HG02970 (cell line): Measurements from ENCODE around the gene LTA4H.

Experiments
- ATAC-seq: cut with Tn5 transposase; IDR thresholded peaks from one replicate; pipeline ENCODE4 v1.9.1; 2021; ENCODE audit warnings: mild to moderate bottlenecking, moderate library complexity, moderate number of reproducible peaks; ENCODE audit not compliant: unreplicated experiment, low FRiP score

LTA4H gene

DNA sequence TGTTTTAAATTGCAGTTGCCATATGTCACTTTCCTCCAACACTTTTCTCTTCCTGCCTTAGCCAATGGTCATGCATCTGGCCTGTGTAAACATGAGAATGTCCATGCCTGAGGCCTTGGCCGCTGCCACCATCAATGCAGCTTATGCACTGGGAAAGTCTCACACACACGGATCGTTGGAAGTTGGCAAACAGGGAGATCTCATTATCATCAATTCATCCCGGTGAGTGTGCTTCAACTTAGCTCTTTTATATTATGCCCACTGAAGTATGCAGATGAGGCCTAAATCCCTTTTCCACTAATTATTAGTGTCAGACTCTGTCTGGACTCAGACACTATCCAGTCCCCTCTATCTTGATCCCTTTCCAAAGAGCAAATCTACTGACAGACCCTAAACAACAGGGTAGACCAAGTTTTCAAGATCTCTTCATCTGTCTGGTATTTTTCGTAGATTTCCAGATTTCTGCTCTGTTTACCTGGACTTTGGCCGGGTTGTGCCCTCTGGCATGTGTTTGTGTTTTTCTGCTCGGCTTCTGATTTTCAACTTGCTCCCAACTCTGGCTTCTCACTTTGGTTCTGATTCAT lies 69.0 kb downstream of the LTA4H start:
- no peak for ATAC-seq

DNA sequence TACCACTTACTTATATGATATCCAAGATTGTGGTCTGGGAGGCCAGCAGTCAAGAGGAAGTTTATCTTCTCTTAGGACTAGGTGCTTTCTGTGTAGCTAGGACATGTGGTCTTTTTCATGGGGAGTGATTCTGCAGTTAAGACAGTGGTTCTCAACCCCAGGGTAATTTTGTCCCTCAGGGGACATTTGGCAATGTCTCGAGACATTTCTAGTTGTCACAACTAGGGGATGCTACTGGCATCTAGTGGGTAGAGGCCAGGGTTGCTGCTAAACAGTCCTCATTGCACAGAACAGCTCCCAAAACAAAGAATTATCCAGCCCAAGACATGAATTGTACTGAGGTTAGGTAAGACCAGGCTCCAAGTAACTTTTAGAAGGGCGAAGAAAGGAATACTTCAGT lies 72.3 kb downstream of the LTA4H start:
- no peak for ATAC-seq

DNA sequence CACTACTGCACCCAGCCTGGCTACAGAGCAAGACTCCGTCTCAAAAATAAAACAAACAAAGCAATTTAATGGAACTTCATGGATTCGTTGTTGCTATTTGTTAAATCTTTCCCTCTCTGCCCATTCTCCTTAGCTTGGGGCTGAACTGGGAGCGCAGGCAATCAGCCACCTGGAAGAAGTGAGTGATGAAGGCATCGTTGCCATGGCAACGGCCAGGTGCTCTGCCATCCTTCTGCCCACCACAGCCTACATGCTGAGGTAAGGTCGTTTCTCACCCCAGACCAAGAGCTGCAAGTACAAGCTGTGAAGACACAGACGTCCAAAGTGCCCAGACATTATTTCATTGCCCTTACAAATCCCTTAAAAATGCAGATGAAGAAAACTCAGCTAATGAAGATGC lies 73.2 kb downstream of the LTA4H start:
- no peak for ATAC-seq

DNA sequence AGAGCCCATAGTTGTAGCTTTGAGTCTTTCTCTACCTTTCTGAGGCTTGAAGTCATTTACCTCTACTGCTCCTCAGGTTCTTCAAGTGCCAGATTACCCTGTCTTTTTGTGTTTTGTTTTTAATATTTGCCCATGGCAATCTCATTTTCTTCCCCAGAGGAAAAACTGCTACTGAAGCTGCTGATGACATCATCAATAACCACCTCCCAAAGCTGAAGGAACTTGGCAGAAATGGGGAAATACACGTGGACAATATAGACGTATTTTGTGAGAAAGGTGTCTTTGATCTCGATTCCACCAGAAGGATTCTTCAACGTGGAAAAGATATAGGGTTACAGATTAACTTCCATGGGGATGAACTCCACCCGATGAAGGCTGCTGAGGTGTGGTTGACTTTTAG lies 75.1 kb downstream of the LTA4H start:
- no peak for ATAC-seq

DNA sequence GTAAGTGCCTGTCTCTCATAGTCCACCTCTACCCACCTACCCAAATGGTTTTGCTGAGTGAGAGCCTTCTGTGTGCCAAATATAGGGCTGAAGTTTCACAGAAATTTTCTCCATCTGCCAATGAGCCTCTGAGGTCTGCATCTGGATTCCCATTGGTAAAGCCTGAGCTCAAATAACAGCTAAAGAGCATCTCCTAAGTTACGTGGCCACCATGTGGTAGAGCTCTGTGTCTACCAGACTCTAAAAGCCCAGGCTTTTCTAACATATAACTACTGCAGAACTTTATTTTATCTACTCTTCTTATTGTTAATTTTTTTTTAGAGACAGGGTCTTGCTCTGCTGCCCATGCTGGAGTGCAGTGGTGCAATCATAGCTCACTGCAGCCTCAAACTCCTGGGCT lies 76.3 kb downstream of the LTA4H start:
- ATAC-seq = no peak

DNA sequence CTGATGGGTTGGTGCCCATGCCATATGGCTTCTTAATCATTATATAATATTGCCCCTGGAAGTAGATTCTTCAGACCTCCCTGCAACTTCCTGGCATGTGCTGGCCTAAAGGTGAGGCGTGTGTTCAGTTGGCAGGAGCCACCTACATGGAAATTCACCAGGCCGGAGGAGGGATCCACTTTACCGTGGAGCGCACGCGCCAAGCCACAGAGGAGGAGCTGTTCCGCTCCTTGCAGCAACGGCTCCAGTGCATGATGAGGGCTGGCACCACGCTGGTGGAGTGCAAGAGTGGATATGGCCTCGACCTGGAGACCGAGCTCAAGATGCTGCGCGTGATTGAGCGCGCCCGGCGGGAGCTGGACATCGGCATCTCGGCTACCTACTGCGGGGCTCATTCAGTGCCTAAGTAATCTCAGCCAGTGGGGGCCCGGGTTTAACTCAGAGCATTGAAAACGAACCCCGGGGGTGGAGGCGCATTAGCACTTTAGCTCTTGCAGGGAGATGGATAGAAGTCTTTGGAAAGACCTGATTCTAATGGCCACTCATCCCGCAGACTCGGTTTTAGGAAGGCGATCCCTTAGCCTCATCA lies 78.7 kb downstream of the LTA4H start:
- ATAC-seq = no peak

DNA sequence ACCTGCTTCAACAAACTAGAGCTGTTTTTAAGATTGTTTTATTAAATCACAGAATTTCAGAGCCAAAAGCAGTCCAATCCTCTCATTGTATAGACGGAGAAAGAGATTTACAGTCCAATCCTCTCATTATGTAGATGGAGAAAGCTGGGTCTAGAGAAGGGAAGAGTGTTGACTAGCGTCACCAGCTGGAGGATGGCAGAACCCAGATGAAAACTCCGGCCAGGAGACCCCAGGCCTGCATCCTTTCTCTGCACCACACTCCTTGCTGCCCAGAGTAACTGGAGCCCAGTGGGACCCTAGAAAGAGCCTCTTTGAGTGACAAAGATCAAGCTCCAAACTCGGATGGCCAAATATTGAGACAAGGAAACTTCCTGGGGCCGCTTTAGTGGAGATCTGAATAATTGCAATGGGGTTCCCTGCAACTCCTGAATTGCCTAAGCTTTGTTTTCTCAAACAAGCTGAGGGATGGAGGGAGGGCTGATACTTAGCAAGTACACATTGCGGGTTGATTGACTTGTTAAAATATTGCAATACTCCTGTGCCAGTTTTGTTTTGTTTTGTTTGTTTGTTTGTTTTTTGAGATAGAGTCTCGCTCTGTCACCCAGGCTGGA lies 79.7 kb downstream of the LTA4H start:
- ATAC-seq = no peak

DNA sequence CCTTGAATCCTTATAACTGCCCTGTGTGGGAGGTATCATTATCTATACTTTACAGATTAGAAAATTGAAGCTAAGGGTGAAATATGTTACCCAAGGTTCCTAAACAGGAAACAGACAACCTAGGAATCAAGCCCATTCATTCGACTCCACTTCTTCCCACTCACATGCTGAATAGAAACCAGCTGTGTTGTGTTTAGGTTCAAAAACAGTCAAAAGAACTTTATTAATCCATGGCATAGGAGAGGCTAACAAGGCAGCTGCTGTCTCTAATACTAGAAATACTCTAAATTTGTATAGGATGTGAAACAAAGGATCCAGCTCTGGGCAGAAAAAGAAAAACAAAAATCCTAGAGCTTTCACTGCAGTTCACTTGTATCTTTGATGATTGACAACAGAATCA lies 82.4 kb downstream of the LTA4H start:
- no peak for ATAC-seq

DNA sequence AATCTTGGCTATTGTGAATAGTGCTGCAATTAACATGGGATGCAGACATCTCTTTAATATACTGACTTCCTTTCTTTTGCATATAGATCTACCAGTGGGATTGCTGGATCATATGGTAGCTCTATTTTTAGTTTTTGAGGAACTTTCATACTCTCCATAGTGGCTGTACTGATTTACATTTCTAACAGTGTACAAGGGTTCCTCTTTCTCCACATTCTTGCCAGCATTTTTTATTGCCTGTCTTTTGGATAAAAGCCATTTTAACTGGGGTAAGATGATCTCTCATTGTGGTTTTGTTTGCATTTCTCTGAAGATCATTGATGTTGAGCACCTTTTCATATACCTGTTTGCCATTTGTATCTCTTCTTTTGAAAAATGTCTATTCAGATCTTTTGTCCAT lies 83.9 kb downstream of the LTA4H start:
- no peak for ATAC-seq
